GM12878 (cell line): ENCODE data around the gene TSEN34. TPM values are rescaled to one million over a fixed set of nuclear protein-coding genes. Genes with fewer than 3 reads are reported as not detected.

Experiments
- ATAC-seq: fragments of 200-7000 bp; cut with Tn5 transposase; 3 replicates; pipeline ENCODE4 v1.9.1; 2020; ENCODE audit warnings: mild to moderate bottlenecking, moderate library complexity
- BruUV-seq: library from RNA; stranded (reverse); fragments of 400-500 nt; replicated peaks from 2 replicates; lab custom pipeline; 2021; lab: Mats Ljungman, UMichigan
- CTCF ChIA-PET: fragments of 300-600 bp; sonication (Branson Sonifier 250); formaldehyde crosslinking; extraction: SDS; loops from one replicate; lab custom pipeline; 2021; ENCODE audit warnings: inconsistent platforms; lab: Yijun Ruan, JAX
- POLR2A ChIA-PET: fragments of 350-600 bp; formaldehyde crosslinking; extraction: SDS; loops from one replicate; lab custom pipeline; 2021; ENCODE audit warnings: inconsistent platforms; lab: Charles Lee
- RAD21 ChIA-PET: fragments of 300-600 bp; sonication (Branson Sonifier 250); formaldehyde crosslinking; loops from one replicate; lab custom pipeline; 2023; ENCODE audit warnings: antibody characterized with exemption; ENCODE audit not compliant: unreplicated experiment; lab: Charles Lee
- SMC1A ChIA-PET: fragments of 300-600 bp; sonication (Branson Sonifier 250); formaldehyde crosslinking; loops from one replicate; lab custom pipeline; 2023; ENCODE audit not compliant: unreplicated experiment, uncharacterized antibody; lab: Charles Lee
- DNase-seq: peaks from one replicate; pipeline ENCODE4 v3.0.0-alpha.2; 2011; ENCODE audit warnings: low read depth, low spot score
- FAIRE-seq: peaks from 3 replicates; lab custom pipeline; 2011; peaks lifted over from hg19 to GRCh38; lab: Jason Lieb, UNC
- H2AFZ ChIP-seq: 2 replicates; pipeline ENCODE4 v1.6.0; 2011; ENCODE audit warnings: low read depth, low read length, control low read depth; ENCODE audit not compliant: control insufficient read depth
- H3K27ac ChIP-seq: 2 replicates; pipeline ENCODE4 v1.5.1; 2011; ENCODE audit warnings: control low read depth; ENCODE audit not compliant: control insufficient read depth, insufficient read depth
- H3K27me3 ChIP-seq, 2 experiments: replicated peaks in 1 of 2; 2 replicates each; pipeline versions ENCODE4 v1.6.0 to v1.6.1; 2011; ENCODE audit warnings: low read length in 1 of 2; ENCODE audit not compliant: control insufficient read depth in 2 of 2, insufficient read depth in 2 of 2
- H3K36me3 ChIP-seq, 2 experiments: 2 replicates each; pipeline ENCODE4 v1.5.1; 2011; ENCODE audit warnings: low read length in 1 of 2; ENCODE audit not compliant: control insufficient read depth in 2 of 2, insufficient read depth in 2 of 2
- H3K4me1 ChIP-seq: 2 replicates; pipeline ENCODE4 v1.6.1; 2011; ENCODE audit warnings: mild to moderate bottlenecking, low read length, moderate library complexity, mixed read lengths; ENCODE audit not compliant: control insufficient read depth, insufficient read depth
- H3K4me2 ChIP-seq: 2 replicates; pipeline ENCODE4 v1.6.0; 2011; ENCODE audit warnings: control low read depth; ENCODE audit not compliant: control insufficient read depth, insufficient read depth
- H3K4me3 ChIP-seq: fragments of 200-600 bp; sonication (generic); 2 replicates; pipeline ENCODE4 v1.5.1; 2016
- H3K79me2 ChIP-seq: 2 replicates; pipeline ENCODE4 v1.6.0; 2011; ENCODE audit warnings: low read length; ENCODE audit not compliant: control insufficient read depth, insufficient read depth
- H3K9ac ChIP-seq: 2 replicates; pipeline ENCODE4 v1.8.0; 2011; ENCODE audit warnings: low read length, control low read depth, mixed read lengths; ENCODE audit not compliant: control insufficient read depth, insufficient read depth
- H3K9me3 ChIP-seq: replicated peaks from 3 replicates; pipeline ENCODE4 v1.5.1; 2011; ENCODE audit warnings: mild to moderate bottlenecking, low read length; ENCODE audit not compliant: control insufficient read depth, insufficient read depth
- H4K20me1 ChIP-seq: 2 replicates; pipeline ENCODE4 v1.6.0; 2011; ENCODE audit not compliant: control insufficient read depth, insufficient read depth
- CBFB ChIP-seq: IDR thresholded peaks from 2 replicates; pipeline ENCODE4 v1.6.1; 2016; ENCODE audit warnings: antibody characterized with exemption, low read depth
- HDGF ChIP-seq: fragments of 450-650 bp; IDR thresholded peaks from 2 replicates; pipeline ENCODE4 v1.6.1; 2016; ENCODE audit warnings: antibody characterized with exemption
- WGBS: methylation state at CpG from one replicate; pipeline ENCODE4 v1.1.6; 2016; ENCODE audit warnings: low lambda C conversion rate; ENCODE audit not compliant: insufficient replicate concordance, insufficient coverage; ENCODE audit errors: missing lambda C conversion rate; 5-methylcytosine and 5-hydroxymethylcytosine counted together
- in situ Hi-C: fragments of 300-500 bp; cut with MboI; formaldehyde crosslinking; loops from 9 replicates; pipeline ENCODE4 v1.14.3; 2018; ENCODE audit warnings: mixed read lengths
- intact Hi-C: fragments of 100-400 bp; cut with micrococcal nuclease; formaldehyde crosslinking; loops from one replicate; pipeline ENCODE4 v1.14.2; 2022; ENCODE audit not compliant: unreplicated experiment
- polyA plus RNA-seq, 11 experiments: library from polyadenylated mRNA; depleted of rRNA in 4 of 11; unstranded in 6 of 11; stranded (reverse) in 5 of 11; fragments of >200 nt; fragmentation: Nextera tagmentation in 4 of 11; fragmentation: Illumina TruSeq in 1 of 11; extraction: Ambion mirVana in 4 of 11; extraction: Trizol in 1 of 11; gene quantifications; 1 replicate in 1 of 11; 2 replicates in 10 of 11; pipeline versions ENCODE4 v1.2.1 to v1.2.3, GENCODE V29; 2011 to 2016; ENCODE audit warnings: inconsistent platforms in 2 of 11, missing spikeins in 2 of 11, low read depth in 1 of 11
- total RNA-seq, 4 experiments: library from RNA; depleted of rRNA in 3 of 4; stranded (reverse); fragments of >200 nt in 3 of 4; fragmentation: Illumina TruSeq in 1 of 4; extraction: Trizol in 1 of 4; gene quantifications; 2 replicates each; pipeline versions ENCODE4 v1.2.1 to v1.2.3, GENCODE V29; 2013 to 2021
- TF ChIP-seq, protein P1 (sequence below): fragments of 450-650 bp; IDR thresholded peaks from 2 replicates; pipeline ENCODE4 v1.6.1; 2017; ENCODE audit warnings: mild to moderate bottlenecking
- TF ChIP-seq, protein P2 (sequence below): fragments of 450-650 bp; IDR thresholded peaks from 2 replicates; pipeline ENCODE4 v1.6.1; 2016; ENCODE audit warnings: mild to moderate bottlenecking
- TF ChIP-seq, protein P3 (sequence below): fragments of 450-650 bp; formaldehyde crosslinking; IDR thresholded peaks from 2 replicates; pipeline ENCODE4 v1.4.0; 2022; ENCODE audit warnings: mild to moderate bottlenecking, moderate library complexity
- TF ChIP-seq, protein P4 (sequence below): fragments of 150-350 bp; IDR thresholded peaks from 2 replicates; pipeline ENCODE4 v1.6.1; 2014; ENCODE audit warnings: mild to moderate bottlenecking, low read depth, low read length

Gene TSEN34
- total and polyA plus RNA-seq, 10 of the 15 experiments (the other 5 are each of a cell fraction or from before 2014, with no cell fraction given) = 1.0 to 35.9 (median 16.8) TPM

DNA sequence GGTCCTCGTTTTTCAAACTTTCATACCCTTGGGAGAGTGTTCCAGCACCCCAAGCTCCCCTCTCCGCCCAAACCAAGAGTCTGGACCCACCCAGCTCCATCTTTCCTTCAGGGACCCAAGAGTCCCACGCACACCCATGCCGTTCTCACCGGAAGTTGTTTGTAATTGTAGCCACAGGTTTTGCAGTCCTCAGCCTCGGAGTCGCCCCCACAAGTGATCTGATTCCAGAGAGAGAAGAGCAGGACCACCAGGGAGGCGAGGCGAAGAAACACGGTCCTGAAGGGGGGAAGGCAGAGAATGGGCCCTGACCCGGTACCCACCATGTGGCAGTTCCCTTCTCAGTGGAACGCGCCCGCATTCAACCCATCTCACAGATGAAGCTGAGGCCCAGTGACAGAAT lies 28.2 kb upstream of the TSEN34 start:
- SMC1A ChIA-PET = interaction anchor here (1.5 kb wide), 1 partner anchor 27 kb away, joined by 4 read pairs; the partner anchor contains the start of gene MBOAT7
- TF ChIP-seq, protein P1, sequence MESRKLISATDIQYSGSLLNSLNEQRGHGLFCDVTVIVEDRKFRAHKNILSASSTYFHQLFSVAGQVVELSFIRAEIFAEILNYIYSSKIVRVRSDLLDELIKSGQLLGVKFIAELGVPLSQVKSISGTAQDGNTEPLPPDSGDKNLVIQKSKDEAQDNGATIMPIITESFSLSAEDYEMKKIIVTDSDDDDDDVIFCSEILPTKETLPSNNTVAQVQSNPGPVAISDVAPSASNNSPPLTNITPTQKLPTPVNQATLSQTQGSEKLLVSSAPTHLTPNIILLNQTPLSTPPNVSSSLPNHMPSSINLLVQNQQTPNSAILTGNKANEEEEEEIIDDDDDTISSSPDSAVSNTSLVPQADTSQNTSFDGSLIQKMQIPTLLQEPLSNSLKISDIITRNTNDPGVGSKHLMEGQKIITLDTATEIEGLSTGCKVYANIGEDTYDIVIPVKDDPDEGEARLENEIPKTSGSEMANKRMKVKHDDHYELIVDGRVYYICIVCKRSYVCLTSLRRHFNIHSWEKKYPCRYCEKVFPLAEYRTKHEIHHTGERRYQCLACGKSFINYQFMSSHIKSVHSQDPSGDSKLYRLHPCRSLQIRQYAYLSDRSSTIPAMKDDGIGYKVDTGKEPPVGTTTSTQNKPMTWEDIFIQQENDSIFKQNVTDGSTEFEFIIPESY = no peak
- TF ChIP-seq, all 136 proteins: peak for 0
- FAIRE-seq (no peak), ATAC-seq (no peak), DNase-seq (no peak)
- H3K79me2 ChIP-seq = peaks cover 8% of the 10 kb centered on the region
- no peak overlapping the region for H3K9ac ChIP-seq
- no peaks in the 10 kb centered on the region for H3K27me3 ChIP-seq
- no peaks in the 10 kb centered on the region for H3K36me3 ChIP-seq
- in situ Hi-C loops = no loop called here
- H2AFZ ChIP-seq = no peak overlapping the region
- RAD21 ChIA-PET = no interaction called here
- peak overlapping the region; percentile 32; the same call in 1 of the 2 replicates for H3K4me3 ChIP-seq
- intact Hi-C loops = no loop called here
- POLR2A ChIA-PET = no interaction called here
- CTCF ChIA-PET = no interaction called here
- peaks cover 4% of the 10 kb centered on the region; the same call in 1 of the 2 replicates for H3K4me1 ChIP-seq
- 91% methylated on average over 14 of the region's 14 CpGs for WGBS
- BruUV-seq = no TSS peak
- H3K27ac ChIP-seq = no peak overlapping the region
- H3K4me2 ChIP-seq = peak overlapping the region; percentile 20; the same call in 1 of the 2 replicates
- no peaks in the 10 kb centered on the region; the same call in 2 of the 3 replicates for H3K9me3 ChIP-seq
- H4K20me1 ChIP-seq = no peaks in the 10 kb centered on the region

DNA sequence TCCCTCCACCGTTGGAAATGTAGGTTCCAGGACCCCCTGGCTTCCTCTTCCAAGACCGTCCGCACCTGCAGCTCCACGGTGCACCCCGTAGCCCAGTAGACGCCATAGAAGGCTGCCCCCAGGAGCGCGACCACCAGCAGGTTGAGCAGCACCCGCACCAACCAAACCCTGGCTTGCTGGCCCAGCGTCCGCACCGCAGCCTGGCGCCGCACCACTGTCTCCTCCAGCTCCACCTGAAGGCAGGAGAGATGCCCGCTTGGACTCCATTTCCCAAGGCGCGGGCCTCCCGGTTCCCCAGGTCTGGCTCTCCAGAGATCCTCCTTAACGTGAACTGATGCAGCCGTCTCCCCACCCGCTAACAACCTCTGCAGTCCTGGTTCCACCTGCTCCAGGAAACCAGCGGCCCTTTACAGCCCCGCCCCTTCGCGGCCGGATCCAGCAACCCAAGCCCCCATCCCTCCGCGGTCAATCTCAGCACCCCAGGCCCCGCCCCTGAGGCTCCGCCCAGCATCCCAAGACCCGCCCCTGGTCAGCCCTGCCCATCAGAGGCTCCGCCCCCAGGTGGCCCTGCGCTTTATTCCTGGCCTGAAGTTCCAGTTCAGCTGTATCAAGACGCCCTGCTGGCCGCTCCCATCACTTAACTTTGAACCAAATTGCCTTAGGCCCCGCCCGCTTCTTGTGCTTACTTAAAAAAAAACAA lies 26.6 kb upstream of the TSEN34 start:
- WGBS = 19% methylated on average over 37 of the region's 37 CpGs
- in situ Hi-C loops = no loop called here
- H3K9ac ChIP-seq = no peak overlapping the region
- CTCF ChIA-PET = interaction anchor here (1.2 kb wide), 1 partner anchor 224 kb away, joined by 6 read pairs; no protein-coding TSS in a partner anchor
- H4K20me1 ChIP-seq = no peaks in the 10 kb centered on the region
- ATAC-seq (no peak), FAIRE-seq (no peak), DNase-seq (no peak)
- no TSS peak for BruUV-seq
- no peaks in the 10 kb centered on the region; the same call in 2 of the 3 replicates for H3K9me3 ChIP-seq
- RAD21 ChIA-PET = no interaction called here
- H2AFZ ChIP-seq = no peak overlapping the region
- no peaks in the 10 kb centered on the region for H3K36me3 ChIP-seq
- intact Hi-C loops = no loop called here
- H3K4me3 ChIP-seq = no peak overlapping the region
- SMC1A ChIA-PET = no interaction called here
- no peaks in the 10 kb centered on the region for H3K27me3 ChIP-seq
- POLR2A ChIA-PET = no interaction called here
- H3K4me1 ChIP-seq = peaks cover 4% of the 10 kb centered on the region; the same call in 1 of the 2 replicates
- no peak overlapping the region for H3K4me2 ChIP-seq
- H3K79me2 ChIP-seq = no peaks in the 10 kb centered on the region; the same call in 1 of the 2 replicates
- no peak overlapping the region for H3K27ac ChIP-seq
- TF ChIP-seq CBFB (no peak), HDGF (no peak)
- TF ChIP-seq, protein P2, sequence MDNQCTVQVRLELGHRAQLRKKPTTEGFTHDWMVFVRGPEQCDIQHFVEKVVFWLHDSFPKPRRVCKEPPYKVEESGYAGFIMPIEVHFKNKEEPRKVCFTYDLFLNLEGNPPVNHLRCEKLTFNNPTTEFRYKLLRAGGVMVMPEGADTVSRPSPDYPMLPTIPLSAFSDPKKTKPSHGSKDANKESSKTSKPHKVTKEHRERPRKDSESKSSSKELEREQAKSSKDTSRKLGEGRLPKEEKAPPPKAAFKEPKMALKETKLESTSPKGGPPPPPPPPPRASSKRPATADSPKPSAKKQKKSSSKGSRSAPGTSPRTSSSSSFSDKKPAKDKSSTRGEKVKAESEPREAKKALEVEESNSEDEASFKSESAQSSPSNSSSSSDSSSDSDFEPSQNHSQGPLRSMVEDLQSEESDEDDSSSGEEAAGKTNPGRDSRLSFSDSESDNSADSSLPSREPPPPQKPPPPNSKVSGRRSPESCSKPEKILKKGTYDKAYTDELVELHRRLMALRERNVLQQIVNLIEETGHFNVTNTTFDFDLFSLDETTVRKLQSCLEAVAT = no peak
- TF ChIP-seq, protein P3, sequence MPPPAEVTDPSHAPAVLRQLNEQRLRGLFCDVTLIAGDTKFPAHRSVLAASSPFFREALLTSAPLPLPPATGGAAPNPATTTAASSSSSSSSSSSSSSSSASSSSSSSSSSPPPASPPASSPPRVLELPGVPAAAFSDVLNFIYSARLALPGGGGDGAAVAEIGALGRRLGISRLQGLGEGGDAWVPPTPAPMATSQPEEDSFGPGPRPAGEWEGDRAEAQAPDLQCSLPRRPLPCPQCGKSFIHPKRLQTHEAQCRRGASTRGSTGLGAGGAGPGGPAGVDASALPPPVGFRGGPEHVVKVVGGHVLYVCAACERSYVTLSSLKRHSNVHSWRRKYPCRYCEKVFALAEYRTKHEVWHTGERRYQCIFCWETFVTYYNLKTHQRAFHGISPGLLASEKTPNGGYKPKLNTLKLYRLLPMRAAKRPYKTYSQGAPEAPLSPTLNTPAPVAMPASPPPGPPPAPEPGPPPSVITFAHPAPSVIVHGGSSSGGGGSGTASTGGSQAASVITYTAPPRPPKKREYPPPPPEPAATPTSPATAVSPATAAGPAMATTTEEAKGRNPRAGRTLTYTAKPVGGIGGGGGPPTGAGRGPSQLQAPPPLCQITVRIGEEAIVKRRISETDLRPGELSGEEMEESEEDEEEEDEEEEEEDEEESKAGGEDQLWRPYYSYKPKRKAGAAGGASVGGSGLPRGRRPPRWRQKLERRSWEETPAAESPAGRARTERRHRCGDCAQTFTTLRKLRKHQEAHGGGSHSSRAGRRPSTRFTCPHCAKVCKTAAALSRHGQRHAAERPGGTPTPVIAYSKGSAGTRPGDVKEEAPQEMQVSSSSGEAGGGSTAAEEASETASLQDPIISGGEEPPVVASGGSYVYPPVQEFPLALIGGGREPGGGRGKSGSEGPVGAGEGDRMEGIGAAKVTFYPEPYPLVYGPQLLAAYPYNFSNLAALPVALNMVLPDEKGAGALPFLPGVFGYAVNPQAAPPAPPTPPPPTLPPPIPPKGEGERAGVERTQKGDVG (CRISPR knock-in tag) = no peak
- TF ChIP-seq, protein P4, sequence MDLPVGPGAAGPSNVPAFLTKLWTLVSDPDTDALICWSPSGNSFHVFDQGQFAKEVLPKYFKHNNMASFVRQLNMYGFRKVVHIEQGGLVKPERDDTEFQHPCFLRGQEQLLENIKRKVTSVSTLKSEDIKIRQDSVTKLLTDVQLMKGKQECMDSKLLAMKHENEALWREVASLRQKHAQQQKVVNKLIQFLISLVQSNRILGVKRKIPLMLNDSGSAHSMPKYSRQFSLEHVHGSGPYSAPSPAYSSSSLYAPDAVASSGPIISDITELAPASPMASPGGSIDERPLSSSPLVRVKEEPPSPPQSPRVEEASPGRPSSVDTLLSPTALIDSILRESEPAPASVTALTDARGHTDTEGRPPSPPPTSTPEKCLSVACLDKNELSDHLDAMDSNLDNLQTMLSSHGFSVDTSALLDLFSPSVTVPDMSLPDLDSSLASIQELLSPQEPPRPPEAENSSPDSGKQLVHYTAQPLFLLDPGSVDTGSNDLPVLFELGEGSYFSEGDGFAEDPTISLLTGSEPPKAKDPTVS = no peak
